K562 (cell line): Measurements from ENCODE around the gene MARK3.

Experiments used
- BRF1 ChIP-seq: IDR thresholded peaks from 3 replicates; pipeline ENCODE4 v1.6.1; 2011; ENCODE audit warnings: borderline replicate concordance, mild to moderate bottlenecking; ENCODE audit not compliant: insufficient read length; ENCODE audit errors: extremely low read depth
- ESRRA ChIP-seq: fragments of 450-650 bp; IDR thresholded peaks from 2 replicates; pipeline ENCODE4 v1.6.1; 2014; ENCODE audit warnings: low read depth, mild to moderate bottlenecking, moderate library complexity, borderline replicate concordance
- EZH2 ChIP-seq: IDR thresholded peaks from 2 replicates; pipeline ENCODE4 v1.6.1; 2012; ENCODE audit warnings: low read depth, mild to moderate bottlenecking, inconsistent platforms, low read length, borderline replicate concordance
- HDAC3 ChIP-seq: fragments of 450-650 bp; IDR thresholded peaks from 2 replicates; pipeline ENCODE4 v1.6.1; 2018; ENCODE audit warnings: borderline replicate concordance, mild to moderate bottlenecking, moderate library complexity; ENCODE audit not compliant: partially characterized antibody
- ILK ChIP-seq: fragments of 450-650 bp; IDR thresholded peaks from 2 replicates; pipeline ENCODE4 v1.6.1; 2016; ENCODE audit warnings: missing genetic modification characterization, low read depth, mild to moderate bottlenecking, missing compliant biosample characterization, moderate library complexity, borderline replicate concordance
- KLF1 ChIP-seq: fragments of 450-650 bp; IDR thresholded peaks from 2 replicates; pipeline ENCODE4 v1.6.1; 2016; ENCODE audit warnings: missing genetic modification characterization, missing compliant biosample characterization
- NRF1 ChIP-seq, 2 experiments: fragments of 450-650 bp; IDR thresholded peaks in 1 of 2; conservative IDR thresholded peaks in 1 of 2; 2 replicates each; pipeline ENCODE4 v1.6.1; 2014; ENCODE audit warnings: mild to moderate bottlenecking in 2 of 2
- POLR2AphosphoS5 ChIP-seq: IDR thresholded peaks from 2 replicates; pipeline ENCODE4 v1.6.1; 2011; ENCODE audit warnings: mild to moderate bottlenecking, low read depth, low read length, moderate library complexity; ENCODE audit not compliant: control insufficient read depth, insufficient read depth
- PTBP1 ChIP-seq: fragments of 200-400 bp; formaldehyde crosslinking; IDR thresholded peaks from 2 replicates; pipeline ENCODE4 v1.6.1; 2017; ENCODE audit warnings: low read depth, low read length
- SAFB ChIP-seq: fragments of 200-400 bp; formaldehyde crosslinking; IDR thresholded peaks from 2 replicates; pipeline ENCODE4 v1.6.1; 2017; ENCODE audit warnings: low read depth, low read length, borderline replicate concordance
- TAF1 ChIP-seq: IDR thresholded peaks from 2 replicates; pipeline ENCODE4 v1.6.1; 2011; ENCODE audit warnings: mild to moderate bottlenecking, low read length, moderate library complexity; ENCODE audit not compliant: insufficient read depth, control insufficient read depth, severe bottlenecking; ENCODE audit errors: extremely low read depth
- ZBTB8A ChIP-seq: fragments of 450-650 bp; IDR thresholded peaks from 2 replicates; pipeline ENCODE4 v1.6.1; 2018; ENCODE audit warnings: mild to moderate bottlenecking, moderate library complexity; ENCODE audit not compliant: partially characterized antibody
- TF ChIP-seq, protein P1 (sequence below): fragments of 450-650 bp; IDR thresholded peaks from 2 replicates; pipeline ENCODE4 v1.7.0; 2016; ENCODE audit warnings: borderline replicate concordance
- TF ChIP-seq, protein P2 (sequence below), 3 experiments: IDR thresholded peaks in 2 of 3; conservative IDR thresholded peaks in 1 of 3; 2 replicates each; pipeline ENCODE4 v1.5.1; 2011 to 2012; ENCODE audit warnings: low read length in 3 of 3, mild to moderate bottlenecking in 3 of 3, control low read depth in 2 of 3, improper control_type of control experiment in 1 of 3, inconsistent platforms in 1 of 3, low read depth in 1 of 3, mixed read lengths in 1 of 3, moderate library complexity in 1 of 3; ENCODE audit not compliant: insufficient read depth in 2 of 3

- TF ChIP-seq ZBTB8A (no peak), ILK (tag) (no peak), HDAC3 (no peak), PTBP1 (no peak), NRF1 (conservative IDR thresholded peaks at IDR 0.05 in 1 of 2, IDR thresholded peaks at IDR 0.05 in 1 of 2) (no peak), TAF1 (no peak), KLF1 (tag) (no peak), SAFB (no peak), POLR2AphosphoS5 (no peak), ESRRA (no peak), BRF1 (no peak), EZH2 (no peak)
- TF ChIP-seq, protein P1, sequence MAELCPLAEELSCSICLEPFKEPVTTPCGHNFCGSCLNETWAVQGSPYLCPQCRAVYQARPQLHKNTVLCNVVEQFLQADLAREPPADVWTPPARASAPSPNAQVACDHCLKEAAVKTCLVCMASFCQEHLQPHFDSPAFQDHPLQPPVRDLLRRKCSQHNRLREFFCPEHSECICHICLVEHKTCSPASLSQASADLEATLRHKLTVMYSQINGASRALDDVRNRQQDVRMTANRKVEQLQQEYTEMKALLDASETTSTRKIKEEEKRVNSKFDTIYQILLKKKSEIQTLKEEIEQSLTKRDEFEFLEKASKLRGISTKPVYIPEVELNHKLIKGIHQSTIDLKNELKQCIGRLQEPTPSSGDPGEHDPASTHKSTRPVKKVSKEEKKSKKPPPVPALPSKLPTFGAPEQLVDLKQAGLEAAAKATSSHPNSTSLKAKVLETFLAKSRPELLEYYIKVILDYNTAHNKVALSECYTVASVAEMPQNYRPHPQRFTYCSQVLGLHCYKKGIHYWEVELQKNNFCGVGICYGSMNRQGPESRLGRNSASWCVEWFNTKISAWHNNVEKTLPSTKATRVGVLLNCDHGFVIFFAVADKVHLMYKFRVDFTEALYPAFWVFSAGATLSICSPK = no peak
- TF ChIP-seq, protein P2, sequence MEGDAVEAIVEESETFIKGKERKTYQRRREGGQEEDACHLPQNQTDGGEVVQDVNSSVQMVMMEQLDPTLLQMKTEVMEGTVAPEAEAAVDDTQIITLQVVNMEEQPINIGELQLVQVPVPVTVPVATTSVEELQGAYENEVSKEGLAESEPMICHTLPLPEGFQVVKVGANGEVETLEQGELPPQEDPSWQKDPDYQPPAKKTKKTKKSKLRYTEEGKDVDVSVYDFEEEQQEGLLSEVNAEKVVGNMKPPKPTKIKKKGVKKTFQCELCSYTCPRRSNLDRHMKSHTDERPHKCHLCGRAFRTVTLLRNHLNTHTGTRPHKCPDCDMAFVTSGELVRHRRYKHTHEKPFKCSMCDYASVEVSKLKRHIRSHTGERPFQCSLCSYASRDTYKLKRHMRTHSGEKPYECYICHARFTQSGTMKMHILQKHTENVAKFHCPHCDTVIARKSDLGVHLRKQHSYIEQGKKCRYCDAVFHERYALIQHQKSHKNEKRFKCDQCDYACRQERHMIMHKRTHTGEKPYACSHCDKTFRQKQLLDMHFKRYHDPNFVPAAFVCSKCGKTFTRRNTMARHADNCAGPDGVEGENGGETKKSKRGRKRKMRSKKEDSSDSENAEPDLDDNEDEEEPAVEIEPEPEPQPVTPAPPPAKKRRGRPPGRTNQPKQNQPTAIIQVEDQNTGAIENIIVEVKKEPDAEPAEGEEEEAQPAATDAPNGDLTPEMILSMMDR (IDR thresholded peaks at IDR 0.05 in 2 of 3, conservative IDR thresholded peaks at IDR 0.05 in 1 of 3; ENCODE audit: insufficient read depth in 2 of 3, low read depth in 1 of 3, low read length in 3 of 3) = no peak
Measured at GRCh38 chr14:103443111-103443510, 57.9 kb downstream of the MARK3 start.
